Osteocyte (in vitro differentiated cells): ENCODE measurements around the gene NMRK1. TPM values are rescaled to one million over a fixed set of nuclear protein-coding genes. Genes with fewer than 3 reads are reported as not detected.

Source experiments
- DNase-seq: peaks from one replicate; pipeline ENCODE4 v3.0.0; 2021; ENCODE audit warnings: mixed read lengths; ENCODE audit not compliant: unreplicated experiment; ENCODE audit errors: extremely low spot score
- H3K27ac Mint-ChIP-seq: one replicate; pipeline ENCODE4 v1.8.0; 2021; ENCODE audit warnings: mild to moderate bottlenecking, mixed read lengths; ENCODE audit not compliant: unreplicated experiment
- H3K27me3 Mint-ChIP-seq: one replicate; pipeline ENCODE4 v1.8.0; 2021; ENCODE audit warnings: mixed read lengths; ENCODE audit not compliant: unreplicated experiment
- H3K36me3 Mint-ChIP-seq: one replicate; pipeline ENCODE4 v1.8.0; 2021; ENCODE audit warnings: mixed read lengths; ENCODE audit not compliant: unreplicated experiment
- H3K4me1 Mint-ChIP-seq: one replicate; pipeline ENCODE4 v1.8.0; 2021; ENCODE audit warnings: mixed read lengths; ENCODE audit not compliant: unreplicated experiment
- H3K4me3 Mint-ChIP-seq: one replicate; pipeline ENCODE4 v1.8.0; 2021; ENCODE audit warnings: mild to moderate bottlenecking, moderate library complexity, mixed read lengths; ENCODE audit not compliant: unreplicated experiment
- H3K9me3 Mint-ChIP-seq: one replicate; pipeline ENCODE4 v1.8.0; 2021; ENCODE audit warnings: mixed read lengths; ENCODE audit not compliant: unreplicated experiment
- total RNA-seq: library from RNA; stranded (reverse); gene quantifications from 2 replicates; pipeline ENCODE4 v1.2.1, GENCODE V29; 2021
- TF ChIP-seq, protein P1 (sequence below): fragments of 200-600 bp; sonication (generic); IDR thresholded peaks from 2 replicates; pipeline ENCODE4 v1.5.0; 2021; ENCODE audit warnings: antibody characterized with exemption, mild to moderate bottlenecking, moderate library complexity

Gene NMRK1
- total RNA-seq, 1 donor from 2014 or later: 11.4 TPM

DNA sequence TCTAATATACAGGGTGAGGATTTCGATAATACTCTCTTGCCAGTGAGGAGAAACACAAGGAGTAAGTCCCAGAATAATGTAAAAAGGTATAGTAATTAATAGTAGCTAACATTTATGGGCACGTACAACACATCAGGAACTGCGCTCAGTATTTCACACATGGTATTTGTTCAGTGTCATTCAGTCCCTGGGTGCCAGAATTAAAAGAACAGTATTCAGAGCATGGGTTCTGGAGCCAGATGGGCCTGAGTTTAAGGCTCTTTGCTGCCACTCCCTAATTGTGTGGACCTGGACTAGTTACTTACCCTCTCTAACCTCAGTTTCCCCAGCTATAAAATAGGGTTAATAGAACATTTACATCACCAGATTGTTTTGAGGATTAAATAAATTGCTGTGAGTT lies 16.7 kb upstream of the NMRK1 start:
- H3K4me1 Mint-ChIP-seq: peaks cover 16% of the 10 kb centered on the region
- DNase-seq: no peak
- H3K9me3 Mint-ChIP-seq: no peaks in the 10 kb centered on the region
- no peak overlapping the region for H3K27ac Mint-ChIP-seq
- no peaks in the 10 kb centered on the region for H3K36me3 Mint-ChIP-seq
- H3K27me3 Mint-ChIP-seq: no peaks in the 10 kb centered on the region
- TF ChIP-seq, protein P1, sequence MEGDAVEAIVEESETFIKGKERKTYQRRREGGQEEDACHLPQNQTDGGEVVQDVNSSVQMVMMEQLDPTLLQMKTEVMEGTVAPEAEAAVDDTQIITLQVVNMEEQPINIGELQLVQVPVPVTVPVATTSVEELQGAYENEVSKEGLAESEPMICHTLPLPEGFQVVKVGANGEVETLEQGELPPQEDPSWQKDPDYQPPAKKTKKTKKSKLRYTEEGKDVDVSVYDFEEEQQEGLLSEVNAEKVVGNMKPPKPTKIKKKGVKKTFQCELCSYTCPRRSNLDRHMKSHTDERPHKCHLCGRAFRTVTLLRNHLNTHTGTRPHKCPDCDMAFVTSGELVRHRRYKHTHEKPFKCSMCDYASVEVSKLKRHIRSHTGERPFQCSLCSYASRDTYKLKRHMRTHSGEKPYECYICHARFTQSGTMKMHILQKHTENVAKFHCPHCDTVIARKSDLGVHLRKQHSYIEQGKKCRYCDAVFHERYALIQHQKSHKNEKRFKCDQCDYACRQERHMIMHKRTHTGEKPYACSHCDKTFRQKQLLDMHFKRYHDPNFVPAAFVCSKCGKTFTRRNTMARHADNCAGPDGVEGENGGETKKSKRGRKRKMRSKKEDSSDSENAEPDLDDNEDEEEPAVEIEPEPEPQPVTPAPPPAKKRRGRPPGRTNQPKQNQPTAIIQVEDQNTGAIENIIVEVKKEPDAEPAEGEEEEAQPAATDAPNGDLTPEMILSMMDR: no peak
- no peak overlapping the region for H3K4me3 Mint-ChIP-seq

DNA sequence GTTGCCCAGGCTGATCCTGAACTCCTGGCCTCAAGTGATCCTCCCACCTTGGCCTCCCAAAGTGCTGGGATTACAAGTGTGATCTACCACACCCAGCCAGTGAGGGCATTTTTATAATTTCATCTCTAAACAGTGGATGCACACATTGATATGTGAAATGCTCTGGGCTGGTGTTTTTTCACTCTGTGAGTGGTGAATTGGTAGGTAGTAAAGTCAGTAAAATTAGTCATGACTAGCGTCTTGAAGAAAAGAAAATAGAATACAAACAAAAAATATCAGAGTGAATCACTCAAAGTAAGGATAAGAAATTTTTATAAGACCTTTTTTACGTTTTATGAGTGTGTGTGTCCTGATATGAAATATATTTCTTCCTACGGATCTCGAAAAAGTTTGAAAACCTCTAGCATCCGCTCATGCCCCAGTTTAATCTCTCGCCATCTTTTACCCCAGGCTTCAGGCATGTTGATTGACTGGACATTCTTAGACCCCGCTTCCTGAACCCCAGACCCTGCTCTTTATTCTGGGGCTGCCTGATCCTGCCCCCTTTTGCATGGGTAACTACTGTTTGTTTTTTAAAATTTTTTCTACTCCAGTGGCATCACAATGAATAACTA lies 14.3 kb upstream of the NMRK1 start:
- Mint-ChIP-seq H3K27me3 (no peaks in the 10 kb centered on the region), H3K27ac (no peak overlapping the region)
- DNase-seq: no peak

DNA sequence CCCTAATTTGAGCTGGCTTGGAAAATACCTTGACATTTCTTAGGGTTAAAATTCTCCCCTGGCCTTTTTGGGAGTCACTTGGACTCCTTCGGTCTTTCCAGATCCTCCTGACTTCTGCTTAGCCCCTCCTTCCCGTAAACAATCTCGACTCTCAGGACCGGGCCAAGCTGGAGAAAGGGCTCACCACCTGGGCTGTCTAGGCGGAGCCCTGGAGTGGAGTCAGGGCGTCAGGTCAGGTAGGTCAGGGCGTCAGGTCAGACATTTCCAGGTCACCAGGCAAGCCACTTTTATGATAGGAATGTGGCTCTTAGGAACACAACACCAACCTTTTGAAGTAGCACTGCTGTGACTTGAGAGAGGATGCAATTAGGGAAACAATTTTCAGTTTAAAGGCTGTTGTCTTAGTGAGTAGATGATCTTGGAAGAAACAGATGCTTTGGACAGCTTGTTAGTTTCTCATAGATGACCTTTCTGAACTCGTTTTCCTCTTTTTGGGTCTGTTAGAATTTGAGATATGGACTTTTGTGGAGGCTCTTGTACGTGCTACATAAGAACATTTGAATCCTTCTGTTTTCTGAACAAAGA lies 13.1 kb upstream of the NMRK1 start:
- no peaks in the 10 kb centered on the region for H3K27me3 Mint-ChIP-seq
- peaks cover 12% of the 10 kb centered on the region for H3K4me1 Mint-ChIP-seq
- H3K4me3 Mint-ChIP-seq: no peak overlapping the region
- DNase-seq: no peak
- no peak overlapping the region for H3K27ac Mint-ChIP-seq
- TF ChIP-seq, protein P1: no peak
- H3K36me3 Mint-ChIP-seq: no peaks in the 10 kb centered on the region
- H3K9me3 Mint-ChIP-seq: no peaks in the 10 kb centered on the region

More for the DNA sequence above, 14.3 kb upstream of the NMRK1 start:
- H3K9me3 Mint-ChIP-seq: no peaks in the 10 kb centered on the region
- TF ChIP-seq, protein P1: no peak
- H3K4me1 Mint-ChIP-seq: peaks cover 15% of the 10 kb centered on the region
- no peaks in the 10 kb centered on the region for H3K36me3 Mint-ChIP-seq
- no peak overlapping the region for H3K4me3 Mint-ChIP-seq

- H3K4me1 Mint-ChIP-seq: peaks cover 4% of the 10 kb centered on the region
Measured at GRCh38 chr9:75096796-75097195, 8.8 kb upstream of the NMRK1 start.

GRCh38 chr9:75092766-75093165 lies 4.8 kb upstream of the NMRK1 start:
- Mint-ChIP-seq H3K27me3 (no peaks in the 10 kb centered on the region), H3K4me3 (no peak overlapping the region), H3K9me3 (no peaks in the 10 kb centered on the region), H3K4me1 (peaks cover 21% of the 10 kb centered on the region), H3K27ac (no peak overlapping the region), H3K36me3 (no peaks in the 10 kb centered on the region)
- TF ChIP-seq, protein P1: no peak
- DNase-seq: no peak

More at GRCh38 chr9:75096796-75097195, 8.8 kb upstream of the NMRK1 start:
- Mint-ChIP-seq H3K36me3 (no peaks in the 10 kb centered on the region), H3K27ac (no peak overlapping the region), H3K9me3 (no peaks in the 10 kb centered on the region), H3K27me3 (no peaks in the 10 kb centered on the region), H3K4me3 (no peak overlapping the region)
- no peak for DNase-seq
- TF ChIP-seq, protein P1: no peak
